Smooth muscle cell of the brain vasculature (primary cell): Measurements from ENCODE around the gene ACADM.
"Not testable (repeated sequence)": the region's sequence is repeated elsewhere in the genome, so short reads cannot be mapped to it uniquely, and the experiment has no call there.

ENCODE experiments used
- DNase-seq: peaks from one replicate; pipeline ENCODE4 v3.0.0-alpha.2; 2012; ENCODE audit warnings: low read depth, low spot score

ACADM gene

GRCh38 chr1:75724472-75725022, at the start of gene ACADM:
Gene ACADM (plus strand): TSS chr1:75724709. CDS start chr1:75724788, 79 bp downstream.
- DNase-seq, result peak; percentile 32

GRCh38 chr1:75677443-75677842, 47.1 kb upstream of the ACADM start:
- no peak for DNase-seq

DNA sequence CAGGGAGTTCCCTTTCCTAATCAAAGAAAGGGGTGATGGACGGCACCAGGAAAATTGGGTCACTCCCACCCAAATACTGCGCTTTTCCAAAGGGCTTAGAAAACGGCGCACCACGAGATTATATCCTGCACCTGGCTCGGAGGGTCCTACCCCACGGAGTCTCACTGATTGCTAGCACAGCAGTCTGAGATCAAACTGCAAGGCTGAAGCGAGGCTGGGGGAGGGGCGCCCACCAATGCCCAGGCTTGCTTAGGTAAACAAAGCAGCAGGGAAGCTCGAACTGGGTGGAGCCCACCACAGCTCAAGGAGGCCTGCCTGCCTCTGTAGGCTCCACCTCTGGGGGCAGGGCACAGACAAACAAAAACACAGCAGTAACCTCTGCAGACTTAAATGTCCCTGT, 46.5 kb upstream of the ACADM start:
- not testable (repeated sequence) for DNase-seq

DNA sequence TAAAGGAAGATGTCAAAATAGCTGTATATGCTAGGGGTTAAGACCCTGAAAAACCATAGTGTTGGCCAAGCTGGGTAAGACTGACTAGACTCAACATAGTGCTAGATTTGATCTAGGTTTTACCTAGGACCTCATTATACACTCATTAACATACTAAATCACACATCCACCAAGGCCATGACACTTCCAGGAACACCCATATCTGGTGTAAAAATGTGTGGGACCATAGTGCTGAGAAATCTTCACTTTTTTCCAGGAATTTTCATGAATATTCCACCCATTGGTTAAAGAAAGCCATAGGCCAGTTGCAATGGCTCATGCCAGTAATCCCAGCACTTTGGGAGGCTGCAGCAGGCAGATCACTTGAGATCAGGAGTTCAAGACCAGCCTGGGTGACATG, 34.0 kb upstream of the ACADM start:
- DNase-seq, result no peak

DNA sequence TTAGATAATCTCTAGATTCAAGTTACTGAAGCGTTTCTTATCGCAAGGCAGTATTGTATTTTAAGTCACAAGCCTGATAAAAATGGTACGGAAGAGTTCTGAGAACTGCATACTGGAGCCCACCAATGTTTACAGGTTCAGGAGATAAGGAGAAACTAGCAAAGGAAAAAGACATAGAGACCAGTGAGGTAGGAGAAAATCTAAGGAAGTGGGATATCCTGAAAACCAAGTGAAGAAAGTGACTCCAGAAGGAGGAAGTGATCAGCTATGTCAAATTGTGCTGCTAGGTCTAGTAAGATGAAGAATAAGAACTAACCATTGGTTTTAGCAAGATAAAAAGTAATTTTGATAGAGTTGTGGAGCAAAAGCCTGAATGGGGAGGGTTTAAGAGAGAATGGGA, 31.0 kb upstream of the ACADM start:
- DNase-seq, result no peak

DNA sequence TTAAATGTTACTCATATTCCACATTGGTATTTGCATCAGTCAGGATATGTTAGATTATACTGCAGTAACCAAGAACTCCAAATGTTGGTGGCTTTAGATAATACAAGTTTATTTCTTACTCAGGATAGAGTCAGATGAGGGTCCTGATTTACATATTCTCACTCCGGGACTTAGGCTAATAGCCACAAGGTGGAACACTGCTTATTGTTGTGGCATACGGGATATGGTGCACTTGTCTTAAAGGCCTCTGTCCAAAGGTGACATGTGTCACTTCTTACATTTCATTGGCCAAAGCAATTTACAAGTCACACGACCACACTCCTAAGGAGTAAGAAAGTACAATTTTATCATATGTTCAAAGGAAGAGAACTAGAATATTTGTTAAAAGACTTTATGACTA, 28.5 kb upstream of the ACADM start:
- no peak for DNase-seq

- no peak for DNase-seq
These were observed 17.3 kb upstream of the ACADM start for GRCh38 chr1:75707191-75707590.

DNA sequence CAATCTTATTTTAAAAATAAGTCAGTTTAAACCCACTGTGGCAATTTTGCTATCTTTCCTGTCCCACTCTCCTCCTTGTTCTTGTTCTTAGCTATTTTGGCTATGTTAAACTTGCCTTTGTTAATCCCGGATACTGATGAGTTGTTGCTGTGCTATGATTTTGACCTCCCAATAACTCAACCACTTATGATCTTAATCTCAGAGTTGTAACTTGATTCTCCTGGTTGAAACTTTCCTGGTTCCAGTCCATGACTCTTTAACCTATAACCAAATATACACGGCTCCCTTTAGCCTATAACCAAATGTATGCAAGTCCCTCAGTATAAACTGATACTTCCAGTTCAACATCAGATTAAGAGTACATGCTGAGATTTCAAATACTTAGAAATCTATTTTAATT, 15.6 kb upstream of the ACADM start:
- DNase-seq, result no peak

GRCh38 chr1:75710832-75711231, 13.7 kb upstream of the ACADM start:
- no peak for DNase-seq

DNA sequence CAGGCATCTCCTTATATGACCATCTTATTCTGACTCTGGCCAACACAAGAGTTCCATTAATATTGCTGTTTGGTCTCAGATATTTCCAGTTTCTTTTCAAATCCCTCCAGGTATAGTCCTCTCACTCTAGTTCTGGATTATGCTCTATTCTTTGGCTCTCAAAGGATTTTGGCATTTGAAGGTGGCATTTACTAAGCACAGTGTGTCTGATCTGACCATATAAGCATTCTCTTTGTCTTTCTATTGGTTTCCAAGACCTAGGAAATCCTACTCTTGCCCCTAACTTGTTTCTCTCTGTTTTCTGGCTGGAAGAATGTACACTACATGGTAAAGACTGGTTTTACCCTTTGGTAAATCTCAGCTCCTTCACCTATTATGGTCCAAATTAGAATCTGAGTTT, 12.7 kb upstream of the ACADM start:
- no peak for DNase-seq

DNA sequence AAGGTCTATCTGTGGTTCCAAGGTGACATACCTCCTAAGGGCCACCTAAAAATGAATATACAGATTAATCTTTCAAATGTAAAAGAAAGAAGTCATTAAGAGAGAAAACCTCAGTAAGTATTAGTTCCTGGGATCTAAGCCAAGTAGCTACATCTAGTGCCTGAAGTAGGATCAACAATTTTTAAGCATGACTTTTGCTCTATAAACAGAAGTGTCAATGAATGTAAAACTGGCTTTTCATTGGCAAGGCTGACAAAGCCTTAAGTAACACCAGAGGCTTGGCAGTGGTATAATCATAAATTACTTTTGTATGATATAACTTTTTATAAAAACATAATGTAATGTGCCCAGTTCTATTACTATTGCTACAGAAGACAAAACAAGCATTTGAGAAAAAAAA, 12.2 kb upstream of the ACADM start:
- DNase-seq, result no peak

GRCh38 chr1:75719810-75720209, 4.7 kb upstream of the ACADM start:
- DNase-seq, result no peak

GRCh38 chr1:75720325-75720724, 4.2 kb upstream of the ACADM start:
- no peak for DNase-seq

DNA sequence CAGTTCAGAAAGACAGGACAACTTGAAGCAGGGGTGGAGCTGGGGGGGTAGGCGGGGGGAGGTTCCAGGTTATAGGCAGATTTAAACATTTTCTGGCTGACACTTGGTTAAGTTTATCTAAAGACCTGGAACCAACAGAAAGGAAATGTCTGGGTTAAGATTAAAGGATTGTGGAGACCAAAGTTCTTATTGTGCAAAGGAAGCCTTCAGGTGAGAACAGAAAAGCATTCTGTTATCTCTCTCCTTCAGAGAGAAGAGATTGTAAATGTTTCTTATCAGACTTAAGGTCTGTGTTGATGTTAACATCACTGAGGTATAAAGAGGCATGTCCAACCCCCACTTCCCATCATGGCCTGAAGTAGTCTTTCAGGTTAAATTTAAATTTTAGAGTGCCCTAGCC, 3.7 kb upstream of the ACADM start:
- DNase-seq, result no peak

- DNase-seq, result not testable (repeated sequence)
These were observed 2.3 kb upstream of the ACADM start for GRCh38 chr1:75722246-75722645.

DNA sequence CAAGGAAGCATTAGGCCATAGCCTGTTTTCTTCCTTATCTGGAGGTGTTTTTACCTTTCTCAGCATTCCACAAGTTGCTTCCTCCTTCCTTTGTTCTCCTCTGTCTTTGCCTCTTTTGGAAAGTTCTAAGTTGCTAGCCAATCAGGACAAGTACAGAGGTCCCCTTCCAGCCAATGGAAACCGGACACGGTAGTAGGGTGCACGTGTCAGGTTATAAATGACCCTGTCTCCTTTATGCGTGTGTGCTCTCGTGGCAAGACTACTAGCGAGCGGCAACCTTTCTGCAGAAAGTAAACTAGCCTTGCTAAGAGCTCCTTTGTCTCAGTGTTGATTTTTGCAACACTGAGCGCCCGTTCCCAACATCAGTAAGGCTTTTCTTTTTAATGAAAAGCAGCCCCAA, 1.5 kb upstream of the ACADM start:
- DNase-seq, result no peak

- peak; percentile 36 for DNase-seq
These were observed 479 bp upstream of the ACADM start for GRCh38 chr1:75723989-75724471.

GRCh38 chr1:75725266-75725665, 757 bp downstream of the ACADM start:
- DNase-seq, result no peak

DNA sequence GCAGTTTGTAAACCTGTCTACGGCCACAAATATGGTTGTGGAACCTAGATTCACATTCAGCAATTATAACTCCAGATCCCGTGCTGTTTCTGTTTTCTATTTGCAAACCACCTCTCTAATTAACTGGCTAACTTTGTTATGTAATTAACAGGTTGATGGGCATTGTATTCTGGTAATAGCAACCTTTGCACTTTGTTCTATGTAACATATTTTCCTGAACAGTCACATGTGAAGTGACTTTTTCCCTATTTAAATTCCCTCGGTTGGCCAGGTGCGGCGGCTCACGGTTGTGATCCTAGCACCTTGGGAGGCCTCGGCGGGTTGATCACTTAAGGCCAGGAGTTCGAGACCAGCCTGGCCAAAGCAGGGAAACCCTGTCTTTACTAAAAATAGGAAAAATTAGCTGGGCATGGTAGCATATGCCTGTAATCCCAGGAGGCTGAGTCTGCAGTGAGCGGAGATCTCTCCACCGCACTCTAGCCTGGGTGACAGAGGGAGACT, 1.4 kb downstream of the ACADM start:
- no peak for DNase-seq

DNA sequence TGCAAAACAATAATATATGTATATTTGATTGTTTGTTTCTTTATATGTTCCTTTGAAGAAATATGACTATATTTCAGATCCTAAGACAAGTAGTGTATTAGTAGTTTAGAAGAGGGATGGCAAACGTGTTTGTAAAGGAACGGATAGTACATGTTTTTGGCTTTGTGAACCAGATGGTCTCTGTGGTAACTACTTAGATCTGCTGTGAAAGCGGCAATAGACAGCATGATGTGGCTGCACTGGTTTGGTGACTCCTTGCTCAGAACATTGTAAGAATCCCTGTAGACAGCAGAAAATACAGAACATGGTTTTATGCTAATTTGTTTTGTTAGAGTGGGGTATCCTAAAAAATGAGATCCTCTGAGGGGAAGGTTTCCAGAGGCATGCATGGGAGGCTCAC, 3.1 kb downstream of the ACADM start:
- DNase-seq, result no peak

GRCh38 chr1:75730432-75730831, 5.9 kb downstream of the ACADM start:
- DNase-seq, result no peak

DNA sequence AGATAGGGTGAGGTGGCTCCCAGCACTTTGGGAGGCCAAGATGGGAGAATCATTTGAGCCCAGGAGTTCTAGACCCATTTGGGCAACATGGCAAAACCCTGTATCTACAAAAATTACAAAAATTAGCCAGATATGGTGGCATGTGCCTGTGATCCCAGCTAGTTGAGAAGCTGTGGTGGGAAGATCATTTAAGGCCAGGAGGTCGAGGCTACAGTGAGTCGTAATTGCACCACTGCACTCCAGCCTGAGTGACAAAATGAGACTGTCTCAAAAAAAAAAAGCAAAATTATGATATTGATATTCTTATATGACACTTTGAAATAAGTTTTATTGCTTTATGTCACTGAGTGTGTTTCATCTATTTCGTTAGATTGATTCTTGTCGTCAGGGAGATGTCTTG, 7.4 kb downstream of the ACADM start:
- DNase-seq, result no peak

GRCh38 chr1:75732703-75733102, 8.2 kb downstream of the ACADM start:
- no peak for DNase-seq

- no peak for DNase-seq
These were observed 9.2 kb downstream of the ACADM start for GRCh38 chr1:75733661-75734060.
